Stimulated activated CD4-positive, alpha-beta T cell treated with anti-CD3 and anti-CD28 coated beads, TNF-alpha, amount 100 ng/mL, for 4 hours (primary cell): ENCODE measurements around the gene DDX5.

ENCODE experiments used
- DNase-seq, 3 experiments: peaks; one replicate each; pipeline ENCODE4 v3.0.0-alpha.2; 2020; ENCODE audit warnings: low read depth in 3 of 3

The DDX5 gene

DNA sequence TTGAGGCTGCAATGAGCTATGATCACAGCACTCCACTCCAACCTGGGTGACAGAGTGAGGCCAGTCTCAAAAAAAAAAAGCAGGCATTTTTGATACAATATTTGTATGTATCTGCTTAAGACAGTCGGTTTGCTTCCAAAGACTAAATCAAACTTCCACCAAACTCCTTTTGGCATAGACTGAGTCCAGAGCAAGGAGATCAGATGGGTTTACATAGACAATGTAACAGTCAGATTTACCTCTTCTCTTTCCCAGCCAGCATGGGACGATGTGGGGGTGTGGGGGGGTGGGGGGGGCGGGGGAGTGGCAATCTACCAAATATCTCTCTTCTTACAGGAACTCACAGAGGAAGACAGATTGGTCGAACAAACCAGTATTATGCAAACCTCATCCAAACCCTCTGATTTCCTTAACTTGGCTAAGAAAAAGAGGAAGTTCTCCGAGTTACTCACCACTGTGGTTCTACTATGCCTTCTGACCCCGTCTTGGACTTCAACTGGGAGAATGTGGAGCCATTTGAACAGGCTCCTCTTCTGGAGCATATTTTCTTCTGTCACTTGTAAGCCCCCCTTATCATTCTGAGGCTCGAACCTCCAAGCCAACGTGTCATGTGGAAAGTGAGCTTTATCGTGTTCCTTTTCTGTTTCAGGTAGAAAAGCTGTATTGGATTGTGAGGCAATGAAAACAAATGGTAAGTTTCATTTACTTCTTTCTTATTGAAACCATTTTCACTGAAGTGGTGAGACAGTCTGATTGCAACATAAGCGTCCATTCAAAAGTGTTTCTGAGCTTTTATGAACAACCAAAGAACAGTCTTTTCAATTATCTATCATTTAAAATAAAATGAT is 57.2 kb downstream of the DDX5 start, which contains the start of gene MILR1:
Gene MILR1 (plus strand): TSS at position 451 of the 848 bp plus-strand sequence. CDS start 54 bp downstream, at position 505.
- DNase-seq: no peak
